Lung (tissue), 12 donors: Measurements from ENCODE around the gene MAP2K1. TPM values are rescaled to one million over a fixed set of nuclear protein-coding genes. Genes with fewer than 3 reads are reported as not detected.

Experiments
- ATAC-seq: fragments of 200-7000 bp; cut with Tn5 transposase; one replicate; pipeline ENCODE4 v1.9.1; 2020; ENCODE audit warnings: moderate number of reproducible peaks; ENCODE audit not compliant: insufficient read depth, low FRiP score
- DNase-seq, 3 donors: peaks; one replicate each; pipeline ENCODE4 v3.0.0-alpha.2; 2013 to 2017
- H3K27ac ChIP-seq, 2 donors: one replicate each; pipeline ENCODE4 v1.5.1; 2013; ENCODE audit warnings: mild to moderate bottlenecking in 2 of 2, moderate library complexity in 2 of 2, control low read depth in 1 of 2, inconsistent platforms in 1 of 2, low read depth in 1 of 2, low read length in 1 of 2
- H3K27me3 ChIP-seq, 3 donors: one replicate each; pipeline ENCODE4 v1.5.1; 2013; ENCODE audit warnings: low read length in 2 of 3; ENCODE audit not compliant: control insufficient read depth in 3 of 3, insufficient read depth in 3 of 3
- H3K36me3 ChIP-seq, 4 donors: one replicate each; pipeline ENCODE4 v1.5.1; 2013; ENCODE audit warnings: low read length in 4 of 4, mild to moderate bottlenecking in 1 of 4, moderate library complexity in 1 of 4; ENCODE audit not compliant: control insufficient read depth in 4 of 4, insufficient read depth in 4 of 4
- H3K4me1 ChIP-seq, 5 donors: one replicate each; pipeline ENCODE4 v1.5.1; 2013; ENCODE audit warnings: low read length in 5 of 5, mild to moderate bottlenecking in 2 of 5, moderate library complexity in 1 of 5; ENCODE audit not compliant: control insufficient read depth in 5 of 5, insufficient read depth in 5 of 5
- H3K4me3 ChIP-seq: one replicate; pipeline ENCODE4 v1.5.1; 2013; ENCODE audit warnings: mild to moderate bottlenecking, control low read depth, moderate library complexity
- H3K9ac ChIP-seq, 2 donors: one replicate each; pipeline ENCODE4 v1.5.1; 2013; ENCODE audit warnings: low read length in 2 of 2, control low read depth in 1 of 2; ENCODE audit not compliant: insufficient read depth in 1 of 2
- H3K9me3 ChIP-seq, 4 donors: one replicate each; pipeline ENCODE4 v1.5.1; 2013; ENCODE audit warnings: low read length in 3 of 4, mild to moderate bottlenecking in 1 of 4, moderate library complexity in 1 of 4; ENCODE audit not compliant: control insufficient read depth in 4 of 4, insufficient read depth in 3 of 4
- WGBS, 2 donors: extraction: QIAGEN DNeasy Blood & Tissue Kit; methylation state at CpG; one replicate each; pipeline ENCODE4 v1.1.7; 2013; 5-methylcytosine and 5-hydroxymethylcytosine counted together
- polyA plus RNA-seq, 2 donors: library from polyadenylated mRNA; stranded (reverse); fragments of 200-250 nt; gene quantifications; one replicate each; pipeline ENCODE4 v1.2.1, GENCODE V29; 2013
- total RNA-seq, 2 donors: library from RNA; depleted of rRNA in 1 of 2; stranded (reverse); fragments of >200 nt in 1 of 2; gene quantifications; one replicate each; pipeline ENCODE4 v1.2.1, GENCODE V29; 2014 to 2021
- TF ChIP-seq, protein P1 (sequence below): IDR thresholded peaks from 2 replicates; pipeline ENCODE4 v1.5.1; 2012; ENCODE audit warnings: mild to moderate bottlenecking; ENCODE audit errors: control extremely low read depth, extremely low read depth
- donor health status: control.
- donor health status: control.
- donor health status: Bipolar disorder and iron deficiency.
- donor health status: healthy.
- donor health status: DM: yes; HTN: yes; CAD: no.

The MAP2K1 gene
- total and polyA plus RNA-seq, 4 donors: 19.0 to 64.7 (median 42.7) TPM

DNA sequence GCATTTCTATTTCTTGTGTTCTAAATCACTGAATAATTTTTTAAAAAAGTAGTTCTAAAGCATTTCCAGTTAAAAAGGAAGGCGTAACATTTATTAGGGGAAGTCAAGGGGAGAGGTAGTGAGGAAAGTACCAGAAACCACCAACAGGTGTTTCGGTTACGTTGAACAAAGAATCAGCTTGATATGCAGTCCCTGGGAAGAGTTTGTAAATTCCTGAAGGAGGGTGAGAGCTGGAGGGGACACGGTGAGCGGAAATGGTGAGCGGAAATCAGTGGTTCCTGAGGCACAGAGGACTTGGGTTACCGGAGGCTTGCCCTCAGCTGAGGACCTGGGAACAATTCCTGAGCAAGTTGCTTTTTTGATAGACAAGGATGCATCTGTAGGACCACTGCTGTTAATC is 17.8 kb downstream of the MAP2K1 start:
- Histone ChIP-seq H3K27me3 (no peaks in the 10 kb centered on the region), H3K9me3 (no peaks in the 10 kb centered on the region), H3K27ac (peak overlapping the region in 1 of 2 donors; percentile 47), H3K36me3 (peaks cover 0 to under 1% (median 0%) of the 10 kb centered on the region in 4 donors), H3K4me3 (no peak overlapping the region), H3K4me1 (peaks cover 4 to 35% (median 25%) of the 10 kb centered on the region in 5 donors), H3K9ac (no peak overlapping the region)
- ATAC-seq (peak; percentile 51), DNase-seq (peak; percentile 35 to 50 (median 41))
- TF ChIP-seq, protein P1, sequence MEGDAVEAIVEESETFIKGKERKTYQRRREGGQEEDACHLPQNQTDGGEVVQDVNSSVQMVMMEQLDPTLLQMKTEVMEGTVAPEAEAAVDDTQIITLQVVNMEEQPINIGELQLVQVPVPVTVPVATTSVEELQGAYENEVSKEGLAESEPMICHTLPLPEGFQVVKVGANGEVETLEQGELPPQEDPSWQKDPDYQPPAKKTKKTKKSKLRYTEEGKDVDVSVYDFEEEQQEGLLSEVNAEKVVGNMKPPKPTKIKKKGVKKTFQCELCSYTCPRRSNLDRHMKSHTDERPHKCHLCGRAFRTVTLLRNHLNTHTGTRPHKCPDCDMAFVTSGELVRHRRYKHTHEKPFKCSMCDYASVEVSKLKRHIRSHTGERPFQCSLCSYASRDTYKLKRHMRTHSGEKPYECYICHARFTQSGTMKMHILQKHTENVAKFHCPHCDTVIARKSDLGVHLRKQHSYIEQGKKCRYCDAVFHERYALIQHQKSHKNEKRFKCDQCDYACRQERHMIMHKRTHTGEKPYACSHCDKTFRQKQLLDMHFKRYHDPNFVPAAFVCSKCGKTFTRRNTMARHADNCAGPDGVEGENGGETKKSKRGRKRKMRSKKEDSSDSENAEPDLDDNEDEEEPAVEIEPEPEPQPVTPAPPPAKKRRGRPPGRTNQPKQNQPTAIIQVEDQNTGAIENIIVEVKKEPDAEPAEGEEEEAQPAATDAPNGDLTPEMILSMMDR: no peak
- WGBS, 2 donors: 13 to 35% methylated on average over 7 of the region's 7 CpGs

DNA sequence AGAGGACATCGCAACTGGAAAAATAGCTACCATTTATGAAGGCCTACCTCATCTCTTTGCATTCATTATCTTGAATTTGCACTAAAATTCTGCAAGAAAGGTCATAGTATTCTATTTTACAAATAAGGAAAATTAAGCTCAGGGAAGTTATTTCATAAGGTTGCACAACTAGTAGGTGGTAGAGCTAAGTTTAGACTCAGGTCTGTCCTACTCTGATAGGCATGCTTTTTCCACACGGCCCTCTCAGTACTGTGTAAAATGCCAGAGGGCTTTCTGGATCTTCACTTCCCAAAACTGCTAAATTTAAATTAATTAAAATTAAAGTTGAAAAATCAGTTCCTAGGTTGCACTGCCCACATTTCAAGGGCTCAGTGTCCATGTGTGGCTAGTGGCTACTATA is 18.3 kb downstream of the MAP2K1 start:
- Histone ChIP-seq H3K4me3 (no peak overlapping the region), H3K36me3 (no peaks in the 10 kb centered on the region), H3K9me3 (no peaks in the 10 kb centered on the region), H3K27ac (no peak overlapping the region), H3K4me1 (peaks cover 6 to 39% (median 25%) of the 10 kb centered on the region in 5 donors), H3K9ac (no peak overlapping the region), H3K27me3 (no peaks in the 10 kb centered on the region)
- 50 to 61% methylated on average over 2 of the region's 2 CpGs for WGBS, 2 donors
- TF ChIP-seq, protein P1: no peak
- DNase-seq (no peak), ATAC-seq (no peak)

DNA sequence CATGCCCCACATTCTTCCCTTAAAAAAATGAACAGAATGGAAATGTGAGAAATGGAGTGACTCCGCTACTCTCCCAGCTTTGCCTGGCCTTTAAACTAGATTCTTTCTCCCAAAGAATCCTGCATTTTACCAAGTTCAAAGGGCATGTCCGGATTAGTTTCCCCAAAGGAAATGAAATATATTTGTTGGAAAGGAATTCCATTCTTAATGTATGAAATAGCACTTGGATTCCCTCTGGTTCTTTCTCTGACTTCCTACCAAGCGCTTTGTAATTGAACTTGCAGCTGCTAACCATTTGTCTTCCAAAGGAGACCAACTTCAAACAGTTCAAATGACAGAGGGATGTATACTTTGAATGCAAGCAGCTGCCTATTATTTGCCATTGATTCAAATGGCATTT is 18.9 kb downstream of the MAP2K1 start:
- H3K4me1 ChIP-seq: peaks cover 6 to 42% (median 25%) of the 10 kb centered on the region in 5 donors
- H3K9me3 ChIP-seq: no peaks in the 10 kb centered on the region
- H3K27me3 ChIP-seq: no peaks in the 10 kb centered on the region
- no peak overlapping the region for H3K27ac ChIP-seq
- H3K4me3 ChIP-seq: no peak overlapping the region
- TF ChIP-seq, protein P1: no peak
- no peak overlapping the region for H3K9ac ChIP-seq
- H3K36me3 ChIP-seq: no peaks in the 10 kb centered on the region
- ATAC-seq (no peak), DNase-seq (peak; percentile 42 to 94 (median 93))
- WGBS, 2 donors: 64 to 77% methylated on average over 3 of the region's 3 CpGs

DNA sequence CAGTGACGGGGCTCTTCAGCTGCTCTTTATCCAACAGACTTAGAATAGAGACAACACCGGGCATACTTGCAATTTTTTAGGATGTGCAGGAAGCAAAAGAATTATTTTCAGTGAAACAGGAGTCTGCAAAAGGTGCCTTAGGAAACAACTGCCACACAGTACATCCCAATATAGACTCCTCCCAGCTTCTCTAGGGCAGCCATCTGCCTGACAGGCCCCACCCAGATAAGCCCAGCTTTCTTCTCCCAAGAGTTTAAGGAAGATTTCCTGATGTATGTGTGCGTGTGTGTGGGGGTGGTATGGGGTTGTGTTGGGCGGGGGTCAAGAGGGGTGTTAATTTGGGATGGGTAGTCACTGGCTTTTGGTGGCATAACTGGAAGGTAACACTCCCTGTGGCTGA is 21.5 kb downstream of the MAP2K1 start:
- Histone ChIP-seq H3K27ac (no peak overlapping the region), H3K4me1 (peaks cover 7 to 48% (median 25%) of the 10 kb centered on the region in 5 donors), H3K9me3 (no peaks in the 10 kb centered on the region), H3K36me3 (peaks cover 0 to 2% (median 0%) of the 10 kb centered on the region in 4 donors), H3K27me3 (no peaks in the 10 kb centered on the region), H3K9ac (no peak overlapping the region), H3K4me3 (no peak overlapping the region)
- DNase-seq (no peak), ATAC-seq (no peak)
- whole genome bisulfite sequencing, 2 donors: 95 to 96% methylated on average over 4 of the region's 4 CpGs
- TF ChIP-seq, protein P1: no peak
